Measurements from ENCODE around the gene PGPEP1.

The PGPEP1 gene

GRCh38 chr19:18329035-18329376 lies 11.4 kb upstream of the PGPEP1 start:
- H3K9me3 Mint-ChIP-seq, result no peaks in the 10 kb centered on the region
- no peak overlapping the region for H3K4me3 Mint-ChIP-seq
- H3K27me3 Mint-ChIP-seq, result no peaks in the 10 kb centered on the region
- no peak overlapping the region for H3K27ac Mint-ChIP-seq
- DNase-seq (no peak), ATAC-seq (replicated peaks) (no peak)
- no peaks in the 10 kb centered on the region for H3K36me3 Mint-ChIP-seq (ENCODE audit: insufficient read depth)
- H3K4me1 Mint-ChIP-seq (ENCODE audit: low read depth in 2 of 2), result peaks cover 3 to 9% of the 10 kb centered on the region in 2 donors

- no peak overlapping the region for H3K4me3 Mint-ChIP-seq
Measured at GRCh38 chr19:18330868-18331267, 9.5 kb upstream of the PGPEP1 start.

GRCh38 chr19:18332917-18333530 lies 7.4 kb upstream of the PGPEP1 start:
- Mint-ChIP-seq H3K27me3 (no peaks in the 10 kb centered on the region), H3K27ac (no peak overlapping the region), H3K36me3 (ENCODE audit: insufficient read depth) (no peaks in the 10 kb centered on the region), H3K4me3 (no peak overlapping the region), H3K4me1 (ENCODE audit: low read depth in 2 of 2) (peaks cover 3 to 9% of the 10 kb centered on the region in 2 donors), H3K9me3 (no peaks in the 10 kb centered on the region)
- ATAC-seq (replicated peaks) (no peak), DNase-seq (no peak)

More at GRCh38 chr19:18330868-18331267, 9.5 kb upstream of the PGPEP1 start:
- Mint-ChIP-seq H3K36me3 (ENCODE audit: insufficient read depth) (no peaks in the 10 kb centered on the region), H3K27ac (no peak overlapping the region), H3K4me1 (ENCODE audit: low read depth in 2 of 2) (peaks cover 3 to 9% of the 10 kb centered on the region in 2 donors), H3K27me3 (no peaks in the 10 kb centered on the region), H3K9me3 (no peaks in the 10 kb centered on the region)
- ATAC-seq (replicated peaks) (no peak), DNase-seq (no peak)

- Mint-ChIP-seq H3K27me3 (no peaks in the 10 kb centered on the region), H3K27ac (no peak overlapping the region), H3K4me1 (ENCODE audit: low read depth in 2 of 2) (peaks cover 0 to 4% of the 10 kb centered on the region in 2 donors), H3K4me3 (no peak overlapping the region), H3K36me3 (ENCODE audit: insufficient read depth) (no peaks in the 10 kb centered on the region), H3K9me3 (no peaks in the 10 kb centered on the region)
- DNase-seq (no peak), ATAC-seq (replicated peaks) (no peak)
Measured at GRCh38 chr19:18333680-18334079, 6.7 kb upstream of the PGPEP1 start.

- ATAC-seq (replicated peaks) (no peak), DNase-seq (no peak)
- H3K4me3 Mint-ChIP-seq, result no peak overlapping the region
- no peaks in the 10 kb centered on the region for H3K9me3 Mint-ChIP-seq
- H3K27me3 Mint-ChIP-seq, result no peaks in the 10 kb centered on the region
- peaks cover 4 to 5% of the 10 kb centered on the region in 2 donors for H3K4me1 Mint-ChIP-seq (ENCODE audit: low read depth in 2 of 2)
- H3K36me3 Mint-ChIP-seq (ENCODE audit: insufficient read depth), result peaks cover 3% of the 10 kb centered on the region
- H3K27ac Mint-ChIP-seq, result no peak overlapping the region
Measured at GRCh38 chr19:18336121-18336520, 4.3 kb upstream of the PGPEP1 start.

- ATAC-seq (replicated peaks), result no peak
- H3K9me3 Mint-ChIP-seq, result no peaks in the 10 kb centered on the region
- no peaks in the 10 kb centered on the region for H3K27me3 Mint-ChIP-seq
- DNase-seq, result no peak
- peak overlapping the region in 1 of 2 donors; percentile 49 for H3K27ac Mint-ChIP-seq
- H3K4me3 Mint-ChIP-seq, result no peak overlapping the region
- peaks cover 12 to 14% of the 10 kb centered on the region in 2 donors for H3K4me1 Mint-ChIP-seq (ENCODE audit: low read depth in 2 of 2)
- H3K36me3 Mint-ChIP-seq (ENCODE audit: insufficient read depth), result peaks cover 10% of the 10 kb centered on the region
Measured at GRCh38 chr19:18338541-18338940, 1.9 kb upstream of the PGPEP1 start.

GRCh38 chr19:18339723-18340122 lies 675 bp upstream of the PGPEP1 start:
- Mint-ChIP-seq H3K36me3 (ENCODE audit: insufficient read depth) (peaks cover 17% of the 10 kb centered on the region), H3K4me3 (peak overlapping the region; percentile 82 to 87), H3K27me3 (no peaks in the 10 kb centered on the region), H3K9me3 (no peaks in the 10 kb centered on the region), H3K4me1 (ENCODE audit: low read depth in 2 of 2) (peaks cover 12 to 14% of the 10 kb centered on the region in 2 donors), H3K27ac (peak overlapping the region; percentile 31 to 87)
- no peak for DNase-seq
- no peak for ATAC-seq (replicated peaks)

GRCh38 chr19:18340990-18341868 lies 831 bp downstream of the PGPEP1 start:
- DNase-seq, result peak in 2 of 3 experiments; percentile 32 to 41
- H3K4me1 Mint-ChIP-seq (ENCODE audit: low read depth in 2 of 2), result peaks cover 12 to 17% of the 10 kb centered on the region in 2 donors
- peaks cover 22% of the 10 kb centered on the region for H3K36me3 Mint-ChIP-seq (ENCODE audit: insufficient read depth)
- ATAC-seq (replicated peaks), result peak; percentile 74
- H3K4me3 Mint-ChIP-seq, result peak overlapping the region; percentile 82 to 87
- H3K27ac Mint-ChIP-seq, result peak overlapping the region; percentile 87 to 89
- H3K27me3 Mint-ChIP-seq, result no peaks in the 10 kb centered on the region
- no peaks in the 10 kb centered on the region for H3K9me3 Mint-ChIP-seq

GRCh38 chr19:18342090-18342632 lies 1.8 kb downstream of the PGPEP1 start:
- Mint-ChIP-seq H3K4me3 (peak overlapping the region in 1 of 2 donors; percentile 87), H3K27ac (peak overlapping the region in 1 of 2 donors; percentile 72), H3K9me3 (no peaks in the 10 kb centered on the region), H3K36me3 (ENCODE audit: insufficient read depth) (peaks cover 22% of the 10 kb centered on the region), H3K4me1 (ENCODE audit: low read depth in 2 of 2) (peaks cover 12 to 19% of the 10 kb centered on the region in 2 donors), H3K27me3 (no peaks in the 10 kb centered on the region)
- ATAC-seq (replicated peaks) (no peak), DNase-seq (no peak)

- H3K36me3 Mint-ChIP-seq (ENCODE audit: insufficient read depth), result peaks cover 33% of the 10 kb centered on the region
- H3K4me3 Mint-ChIP-seq, result no peak overlapping the region
- no peak overlapping the region for H3K27ac Mint-ChIP-seq
- no peak for ATAC-seq (replicated peaks)
- DNase-seq, result no peak
- H3K27me3 Mint-ChIP-seq, result no peaks in the 10 kb centered on the region
- H3K4me1 Mint-ChIP-seq (ENCODE audit: low read depth in 2 of 2), result peaks cover 17 to 22% of the 10 kb centered on the region in 2 donors
- H3K9me3 Mint-ChIP-seq, result no peaks in the 10 kb centered on the region
Measured at GRCh38 chr19:18344582-18344950, 4.2 kb downstream of the PGPEP1 start.

GRCh38 chr19:18345296-18345695 lies 4.9 kb downstream of the PGPEP1 start:
- peaks cover 33% of the 10 kb centered on the region for H3K36me3 Mint-ChIP-seq (ENCODE audit: insufficient read depth)
- H3K27me3 Mint-ChIP-seq, result no peaks in the 10 kb centered on the region
- ATAC-seq (replicated peaks) (no peak), DNase-seq (no peak)
- H3K4me1 Mint-ChIP-seq (ENCODE audit: low read depth in 2 of 2), result peaks cover 14 to 19% of the 10 kb centered on the region in 2 donors
- H3K9me3 Mint-ChIP-seq, result no peaks in the 10 kb centered on the region
- no peak overlapping the region for H3K4me3 Mint-ChIP-seq
- H3K27ac Mint-ChIP-seq, result no peak overlapping the region

- H3K36me3 Mint-ChIP-seq (ENCODE audit: insufficient read depth), result peaks cover 30% of the 10 kb centered on the region
Measured at GRCh38 chr19:18346091-18346490, 5.7 kb downstream of the PGPEP1 start.

GRCh38 chr19:18348171-18348570 lies 7.8 kb downstream of the PGPEP1 start:
- Mint-ChIP-seq H3K4me3 (no peak overlapping the region), H3K9me3 (no peaks in the 10 kb centered on the region), H3K36me3 (ENCODE audit: insufficient read depth) (peaks cover 29% of the 10 kb centered on the region), H3K4me1 (ENCODE audit: low read depth in 2 of 2) (peaks cover 4 to 11% of the 10 kb centered on the region in 2 donors), H3K27me3 (no peaks in the 10 kb centered on the region), H3K27ac (no peak overlapping the region)
- ATAC-seq (replicated peaks) (no peak), DNase-seq (no peak)

More at GRCh38 chr19:18346091-18346490, 5.7 kb downstream of the PGPEP1 start:
- Mint-ChIP-seq H3K9me3 (no peaks in the 10 kb centered on the region), H3K27me3 (no peaks in the 10 kb centered on the region), H3K27ac (no peak overlapping the region), H3K4me3 (no peak overlapping the region), H3K4me1 (ENCODE audit: low read depth in 2 of 2) (peaks cover 14 to 19% of the 10 kb centered on the region in 2 donors)
- ATAC-seq (replicated peaks) (no peak), DNase-seq (no peak)
